Nephron (organoid): Measurements from ENCODE around the gene C2CD4C.

Experiments
- H3K27ac Mint-ChIP-seq, 3 experiments: 2 replicates each; pipeline ENCODE4 v1.8.0; 2020; ENCODE audit warnings: mixed read lengths in 3 of 3, mild to moderate bottlenecking in 2 of 3, moderate library complexity in 1 of 3
- H3K27me3 Mint-ChIP-seq: 2 replicates; pipeline ENCODE4 v1.8.0; 2021; ENCODE audit warnings: low read depth, mild to moderate bottlenecking, moderate library complexity, mixed read lengths
- H3K36me3 Mint-ChIP-seq: 2 replicates; pipeline ENCODE4 v1.8.0; 2020; ENCODE audit warnings: low read depth, mixed read lengths
- H3K4me1 Mint-ChIP-seq: 2 replicates; pipeline ENCODE4 v1.8.0; 2020; ENCODE audit warnings: mixed read lengths
- H3K4me3 Mint-ChIP-seq, 3 experiments: 2 replicates each; pipeline ENCODE4 v1.8.0; 2020; ENCODE audit warnings: mild to moderate bottlenecking in 3 of 3, mixed read lengths in 3 of 3, moderate library complexity in 2 of 3
- H3K9me3 Mint-ChIP-seq: 2 replicates; pipeline ENCODE4 v1.8.0; 2020; ENCODE audit warnings: mixed read lengths
- CTCF ChIP-seq, 3 experiments: fragments of 200-600 bp; sonication (generic); IDR thresholded peaks; one replicate each; pipeline ENCODE4 v1.5.0; 2021; ENCODE audit warnings: antibody characterized with exemption in 3 of 3; ENCODE audit not compliant: unreplicated experiment in 3 of 3

The C2CD4C gene

GRCh38 chr19:376111-376470 lies 32.9 kb downstream of the C2CD4C start:
- H3K4me3 Mint-ChIP-seq: no peak overlapping the region
- H3K36me3 Mint-ChIP-seq: no peaks in the 10 kb centered on the region
- H3K9me3 Mint-ChIP-seq: no peaks in the 10 kb centered on the region
- H3K27me3 Mint-ChIP-seq: peaks cover 16% of the 10 kb centered on the region
- H3K4me1 Mint-ChIP-seq: peaks cover 19% of the 10 kb centered on the region
- no peak for TF ChIP-seq CTCF (IDR thresholded peaks at IDR 0.05; ENCODE audit: unreplicated experiment in 3 of 3)
- H3K27ac Mint-ChIP-seq: no peak overlapping the region

GRCh38 chr19:375395-376110 lies 33.4 kb downstream of the C2CD4C start:
- Mint-ChIP-seq H3K36me3 (no peaks in the 10 kb centered on the region), H3K4me3 (no peak overlapping the region), H3K4me1 (peaks cover 25% of the 10 kb centered on the region), H3K27me3 (peaks cover 14% of the 10 kb centered on the region), H3K27ac (no peak overlapping the region), H3K9me3 (no peaks in the 10 kb centered on the region)
- no peak for TF ChIP-seq CTCF (IDR thresholded peaks at IDR 0.05; ENCODE audit: unreplicated experiment in 3 of 3)

GRCh38 chr19:374886-375235 lies 34.1 kb downstream of the C2CD4C start:
- no peak for TF ChIP-seq CTCF (IDR thresholded peaks at IDR 0.05; ENCODE audit: unreplicated experiment in 3 of 3)
- H3K4me3 Mint-ChIP-seq: no peak overlapping the region
- peaks cover 10% of the 10 kb centered on the region for H3K27me3 Mint-ChIP-seq
- H3K27ac Mint-ChIP-seq: no peak overlapping the region
- H3K9me3 Mint-ChIP-seq: no peaks in the 10 kb centered on the region
- H3K36me3 Mint-ChIP-seq: no peaks in the 10 kb centered on the region
- H3K4me1 Mint-ChIP-seq: peaks cover 25% of the 10 kb centered on the region

- no peak overlapping the region for H3K27ac Mint-ChIP-seq
- no peaks in the 10 kb centered on the region for H3K36me3 Mint-ChIP-seq
Observed at GRCh38 chr19:374183-374885, 34.6 kb downstream of the C2CD4C start.

GRCh38 chr19:373391-374182 lies 35.4 kb downstream of the C2CD4C start:
- H3K9me3 Mint-ChIP-seq: no peaks in the 10 kb centered on the region
- H3K27me3 Mint-ChIP-seq: peaks cover 9% of the 10 kb centered on the region
- H3K27ac Mint-ChIP-seq: no peak overlapping the region
- no peak overlapping the region for H3K4me3 Mint-ChIP-seq
- H3K36me3 Mint-ChIP-seq: no peaks in the 10 kb centered on the region
- no peak for TF ChIP-seq CTCF (IDR thresholded peaks at IDR 0.05; ENCODE audit: unreplicated experiment in 3 of 3)
- peaks cover 37% of the 10 kb centered on the region for H3K4me1 Mint-ChIP-seq

More at GRCh38 chr19:374183-374885, 34.6 kb downstream of the C2CD4C start:
- H3K27me3 Mint-ChIP-seq: peaks cover 6% of the 10 kb centered on the region
- TF ChIP-seq CTCF (IDR thresholded peaks at IDR 0.05; ENCODE audit: unreplicated experiment in 3 of 3): no peak
- no peaks in the 10 kb centered on the region for H3K9me3 Mint-ChIP-seq
- peaks cover 29% of the 10 kb centered on the region for H3K4me1 Mint-ChIP-seq
- no peak overlapping the region for H3K4me3 Mint-ChIP-seq
